HG02852 (cell line): Measurements from ENCODE around the gene DEK.
"Not testable (repeated sequence)": the region's sequence is repeated elsewhere in the genome, so short reads cannot be mapped to it uniquely, and the experiment has no call there.

Experiments
- ATAC-seq: cut with Tn5 transposase; IDR thresholded peaks from one replicate; pipeline ENCODE4 v1.9.1; 2021; ENCODE audit warnings: mild to moderate bottlenecking, moderate library complexity; ENCODE audit not compliant: unreplicated experiment

DEK gene

GRCh38 chr6:18241208-18242038, 22.9 kb downstream of the DEK start:
- no peak for ATAC-seq

GRCh38 chr6:18240230-18240629, 24.1 kb downstream of the DEK start:
- no peak for ATAC-seq

- ATAC-seq, result no peak
These were observed 27.2 kb downstream of the DEK start for GRCh38 chr6:18237167-18237566.

GRCh38 chr6:18235524-18235923, 28.8 kb downstream of the DEK start:
- no peak for ATAC-seq

GRCh38 chr6:18234564-18234963, 29.8 kb downstream of the DEK start:
- no peak for ATAC-seq

GRCh38 chr6:18233770-18234169, 30.6 kb downstream of the DEK start:
- ATAC-seq, result not testable (repeated sequence)

- ATAC-seq, result not testable (repeated sequence)
These were observed 32.5 kb downstream of the DEK start for GRCh38 chr6:18231856-18232255.

- ATAC-seq, result not testable (repeated sequence)
These were observed 35.7 kb downstream of the DEK start for GRCh38 chr6:18228590-18228989.

- not testable (repeated sequence) for ATAC-seq
These were observed 37.2 kb downstream of the DEK start for GRCh38 chr6:18227166-18227565.

GRCh38 chr6:18226451-18227105, 37.8 kb downstream of the DEK start:
- not testable (repeated sequence) for ATAC-seq

- no peak for ATAC-seq
These were observed 43.1 kb downstream of the DEK start for GRCh38 chr6:18221288-18221615.

- ATAC-seq, result no peak
These were observed 44.7 kb downstream of the DEK start for GRCh38 chr6:18219591-18219990.

- no peak for ATAC-seq
These were observed 46.1 kb downstream of the DEK start for GRCh38 chr6:18218233-18218632.

- no peak for ATAC-seq
These were observed 47.9 kb downstream of the DEK start for GRCh38 chr6:18216411-18216810.

- no peak for ATAC-seq
These were observed 48.9 kb downstream of the DEK start for GRCh38 chr6:18215436-18215835.

GRCh38 chr6:18214003-18214402, 50.3 kb downstream of the DEK start:
- ATAC-seq, result no peak

GRCh38 chr6:18213439-18213838, 50.9 kb downstream of the DEK start:
- no peak for ATAC-seq

GRCh38 chr6:18212231-18212630, 52.1 kb downstream of the DEK start:
- no peak for ATAC-seq

- peak; percentile 95 for ATAC-seq
These were observed 53.0 kb downstream of the DEK start for GRCh38 chr6:18211338-18211737.

- no peak for ATAC-seq
These were observed 53.6 kb downstream of the DEK start for GRCh38 chr6:18210707-18211106.

GRCh38 chr6:18209539-18210197, 54.7 kb downstream of the DEK start:
- ATAC-seq, result no peak

- not testable (repeated sequence) for ATAC-seq
These were observed 55.6 kb downstream of the DEK start for GRCh38 chr6:18208778-18209177.
